Body of pancreas (tissue), 4 donors: ENCODE measurements around the gene CREB5. TPM values are rescaled to one million over a fixed set of nuclear protein-coding genes. Genes with fewer than 3 reads are reported as not detected.

Experiments used
- ATAC-seq: fragments of 150-250 bp; one replicate; pipeline ENCODE4 v1.9.1; 2016
- DNase-seq, 4 donors: peaks; one replicate each; pipeline ENCODE4 v3.0.0-alpha.2; 2019
- H3K27ac ChIP-seq, 4 donors: fragments of 200-600 bp; sonication (generic); 1 replicate in 3 of 4; 2 replicates in 1 of 4; pipeline versions ENCODE4 v1.5.1 to v1.6.1; 2016 to 2019; ENCODE audit warnings: mild to moderate bottlenecking in 1 of 4, mixed read lengths in 1 of 4, moderate library complexity in 1 of 4
- H3K27me3 ChIP-seq, 2 donors: fragments of 200-600 bp; sonication (generic); one replicate each; pipeline ENCODE4 v1.6.0; 2016; ENCODE audit warnings: mild to moderate bottlenecking in 1 of 2
- H3K36me3 ChIP-seq, 2 donors: fragments of 200-600 bp; sonication (generic); replicated peaks in 1 of 2; 2 replicates each; pipeline ENCODE4 v1.5.1; 2016; ENCODE audit warnings: low read depth in 2 of 2; ENCODE audit not compliant: insufficient read depth in 1 of 2
- H3K4me1 ChIP-seq: fragments of 200-600 bp; sonication (generic); one replicate; pipeline ENCODE4 v1.6.0; 2016
- H3K4me3 ChIP-seq, 2 donors: fragments of 200-600 bp; sonication (generic); 1 replicate in 1 of 2; 2 replicates in 1 of 2; pipeline ENCODE4 v1.5.1; 2016 to 2019
- H3K9me3 ChIP-seq, 3 donors: fragments of 200-600 bp; sonication (generic); 1 replicate in 2 of 3; 2 replicates in 1 of 3; pipeline ENCODE4 v1.5.1; 2016
- POLR2A ChIP-seq, 3 donors: fragments of 450-650 bp; IDR thresholded peaks; one replicate each; pipeline ENCODE4 v1.6.1; 2016; ENCODE audit warnings: antibody characterized with exemption in 3 of 3, mild to moderate bottlenecking in 2 of 3
- WGBS, 2 donors: methylation state at CpG; one replicate each; pipeline ENCODE4 v1.1.5; 2017; 5-methylcytosine and 5-hydroxymethylcytosine counted together
- intact Hi-C: fragments of 100-400 bp; cut with DNase I; formaldehyde crosslinking; loops from one replicate; pipeline ENCODE4 v1.15.1; 2023
- total RNA-seq, 2 donors: library from RNA; depleted of rRNA; stranded (reverse); fragments of >200 nt; gene quantifications; one replicate each; pipeline ENCODE4 v1.1.0, GENCODE V29; 2016
- TF ChIP-seq, protein P1 (sequence below), 7 experiments: fragments of 450-650 bp in 4 of 7; fragments of 200-600 bp in 3 of 7; sonication (generic) in 3 of 7; IDR thresholded peaks; one replicate each; pipeline ENCODE4 v1.5.1; 2016 to 2019; ENCODE audit warnings: antibody characterized with exemption in 7 of 7

Gene CREB5
- total RNA-seq, 2 donors from 2014 or later: 10.4 to 25.7 TPM

GRCh38 chr7:28807396-28807994, 395.2 kb downstream of the CREB5 start:
- WGBS, 2 donors: 96 to 97% methylated on average over 6 of the region's 6 CpGs
- H3K27ac ChIP-seq: no peak overlapping the region
- no peak for ATAC-seq
- no peak for DNase-seq
- no peaks in the 10 kb centered on the region for H3K9me3 ChIP-seq
- intact Hi-C loops: no loop called here
- TF ChIP-seq POLR2A (IDR thresholded peaks at IDR 0.05): no peak
- TF ChIP-seq, protein P1, sequence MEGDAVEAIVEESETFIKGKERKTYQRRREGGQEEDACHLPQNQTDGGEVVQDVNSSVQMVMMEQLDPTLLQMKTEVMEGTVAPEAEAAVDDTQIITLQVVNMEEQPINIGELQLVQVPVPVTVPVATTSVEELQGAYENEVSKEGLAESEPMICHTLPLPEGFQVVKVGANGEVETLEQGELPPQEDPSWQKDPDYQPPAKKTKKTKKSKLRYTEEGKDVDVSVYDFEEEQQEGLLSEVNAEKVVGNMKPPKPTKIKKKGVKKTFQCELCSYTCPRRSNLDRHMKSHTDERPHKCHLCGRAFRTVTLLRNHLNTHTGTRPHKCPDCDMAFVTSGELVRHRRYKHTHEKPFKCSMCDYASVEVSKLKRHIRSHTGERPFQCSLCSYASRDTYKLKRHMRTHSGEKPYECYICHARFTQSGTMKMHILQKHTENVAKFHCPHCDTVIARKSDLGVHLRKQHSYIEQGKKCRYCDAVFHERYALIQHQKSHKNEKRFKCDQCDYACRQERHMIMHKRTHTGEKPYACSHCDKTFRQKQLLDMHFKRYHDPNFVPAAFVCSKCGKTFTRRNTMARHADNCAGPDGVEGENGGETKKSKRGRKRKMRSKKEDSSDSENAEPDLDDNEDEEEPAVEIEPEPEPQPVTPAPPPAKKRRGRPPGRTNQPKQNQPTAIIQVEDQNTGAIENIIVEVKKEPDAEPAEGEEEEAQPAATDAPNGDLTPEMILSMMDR (IDR thresholded peaks at IDR 0.05): no peak
- H3K4me3 ChIP-seq: no peak overlapping the region
- H3K36me3 ChIP-seq: no peaks in the 10 kb centered on the region
- no peaks in the 10 kb centered on the region for H3K4me1 ChIP-seq
- H3K27me3 ChIP-seq: no peaks in the 10 kb centered on the region

DNA sequence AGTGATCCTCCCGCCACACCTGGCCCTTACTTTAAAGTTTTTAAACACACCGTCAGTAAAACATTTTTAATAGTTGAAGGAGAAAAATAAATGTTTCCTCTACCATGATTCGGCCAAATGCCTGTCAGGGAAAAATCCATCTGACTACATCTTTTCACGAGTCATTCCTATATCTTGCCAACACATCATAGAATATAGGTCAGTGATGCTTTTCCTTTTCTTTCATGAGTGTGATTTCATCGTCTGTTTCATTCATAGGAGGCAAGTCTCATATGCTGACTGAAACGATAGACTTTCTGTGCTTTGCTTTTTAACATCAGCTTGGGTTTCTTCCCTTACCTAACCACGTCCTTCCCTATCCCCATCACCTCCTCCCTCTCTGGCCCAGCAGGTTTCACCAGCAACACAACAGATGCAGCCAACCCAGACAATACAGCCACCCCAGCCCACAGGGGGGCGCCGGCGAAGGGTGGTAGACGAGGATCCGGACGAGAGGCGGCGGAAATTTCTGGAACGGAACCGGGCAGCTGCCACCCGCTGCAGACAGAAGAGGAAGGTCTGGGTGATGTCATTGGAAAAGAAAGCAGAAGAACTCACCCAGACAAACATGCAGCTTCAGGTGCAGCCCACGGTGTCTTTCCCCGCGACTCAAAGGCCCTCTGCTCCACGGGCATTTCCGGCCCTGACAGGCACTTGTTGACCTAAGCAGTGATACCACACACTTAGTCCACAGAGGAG, 396.6 kb downstream of the CREB5 start:
- intact Hi-C loops: no loop called here
- no peaks in the 10 kb centered on the region for H3K9me3 ChIP-seq
- no peaks in the 10 kb centered on the region for H3K36me3 ChIP-seq
- no peak for TF ChIP-seq POLR2A (IDR thresholded peaks at IDR 0.05)
- TF ChIP-seq, protein P1 (IDR thresholded peaks at IDR 0.05): no peak
- 65 to 85% methylated on average over 23 of the region's 23 CpGs for WGBS, 2 donors
- H3K27ac ChIP-seq: no peak overlapping the region
- H3K4me3 ChIP-seq: no peak overlapping the region
- DNase-seq: no peak
- no peak for ATAC-seq
- H3K4me1 ChIP-seq: no peaks in the 10 kb centered on the region
- H3K27me3 ChIP-seq: no peaks in the 10 kb centered on the region

GRCh38 chr7:28811008-28811407, 398.7 kb downstream of the CREB5 start:
- ATAC-seq: no peak
- no peak for DNase-seq
- Histone ChIP-seq H3K27me3 (no peaks in the 10 kb centered on the region), H3K4me3 (no peak overlapping the region), H3K27ac (no peak overlapping the region), H3K4me1 (no peaks in the 10 kb centered on the region), H3K36me3 (no peaks in the 10 kb centered on the region), H3K9me3 (no peaks in the 10 kb centered on the region)
- intact Hi-C loops: no loop called here
- 85 to 87% methylated on average over 3 of the region's 3 CpGs for WGBS, 2 donors
- TF ChIP-seq, protein P1 (IDR thresholded peaks at IDR 0.05): no peak
- TF ChIP-seq POLR2A (IDR thresholded peaks at IDR 0.05): no peak

GRCh38 chr7:28811701-28812430, 399.5 kb downstream of the CREB5 start:
- no peak for DNase-seq
- 90 to 96% methylated on average over 5 of the region's 5 CpGs for WGBS, 2 donors
- intact Hi-C loops: no loop called here
- H3K4me3 ChIP-seq: no peak overlapping the region
- no peaks in the 10 kb centered on the region for H3K4me1 ChIP-seq
- no peaks in the 10 kb centered on the region for H3K27me3 ChIP-seq
- no peak for TF ChIP-seq POLR2A (IDR thresholded peaks at IDR 0.05)
- TF ChIP-seq, protein P1 (IDR thresholded peaks at IDR 0.05): no peak
- no peaks in the 10 kb centered on the region for H3K36me3 ChIP-seq
- H3K27ac ChIP-seq: no peak overlapping the region
- no peak for ATAC-seq
- H3K9me3 ChIP-seq: no peaks in the 10 kb centered on the region
